Skeletal muscle tissue (tissue), 4 donors: ENCODE results near the gene NARS2. TPM values are rescaled to one million over a fixed set of nuclear protein-coding genes. Genes with fewer than 3 reads are reported as not detected.

ENCODE experiments used
- H3K27ac ChIP-seq: one replicate; pipeline ENCODE4 v1.7.0; 2013; ENCODE audit warnings: mild to moderate bottlenecking, low read depth, low read length, inconsistent platforms
- H3K27me3 ChIP-seq, 3 donors: one replicate each; pipeline ENCODE4 v1.7.0; 2013; ENCODE audit warnings: low read length in 3 of 3; ENCODE audit not compliant: control insufficient read depth in 3 of 3, insufficient read depth in 3 of 3
- H3K36me3 ChIP-seq, 3 donors: one replicate each; pipeline ENCODE4 v1.7.0; 2013; ENCODE audit warnings: low read length in 3 of 3; ENCODE audit not compliant: control insufficient read depth in 3 of 3, insufficient read depth in 3 of 3
- H3K4me1 ChIP-seq, 3 donors: one replicate each; pipeline ENCODE4 v1.7.0; 2013; ENCODE audit warnings: low read length in 3 of 3, mild to moderate bottlenecking in 3 of 3; ENCODE audit not compliant: control insufficient read depth in 3 of 3, insufficient read depth in 3 of 3
- H3K4me3 ChIP-seq, 3 donors: one replicate each; pipeline ENCODE4 v1.7.0; 2013; ENCODE audit warnings: low read length in 3 of 3
- H3K9ac ChIP-seq, 3 donors: one replicate each; pipeline ENCODE4 v1.7.0; 2013; ENCODE audit warnings: low read length in 3 of 3, mild to moderate bottlenecking in 3 of 3, moderate library complexity in 2 of 3, low read depth in 1 of 3
- H3K9me3 ChIP-seq, 3 donors: one replicate each; pipeline ENCODE4 v1.7.0; 2013; ENCODE audit warnings: low read length in 3 of 3; ENCODE audit not compliant: control insufficient read depth in 3 of 3
- total RNA-seq: library from RNA; depleted of rRNA; stranded (reverse); fragments of >200 nt; gene quantifications from one replicate; pipeline ENCODE4 v1.2.3, GENCODE V29; 2014
- donor health status: Osteomylitis.

The NARS2 gene
- total RNA-seq, 1 donor from 2014 or later = 17.2 TPM

DNA sequence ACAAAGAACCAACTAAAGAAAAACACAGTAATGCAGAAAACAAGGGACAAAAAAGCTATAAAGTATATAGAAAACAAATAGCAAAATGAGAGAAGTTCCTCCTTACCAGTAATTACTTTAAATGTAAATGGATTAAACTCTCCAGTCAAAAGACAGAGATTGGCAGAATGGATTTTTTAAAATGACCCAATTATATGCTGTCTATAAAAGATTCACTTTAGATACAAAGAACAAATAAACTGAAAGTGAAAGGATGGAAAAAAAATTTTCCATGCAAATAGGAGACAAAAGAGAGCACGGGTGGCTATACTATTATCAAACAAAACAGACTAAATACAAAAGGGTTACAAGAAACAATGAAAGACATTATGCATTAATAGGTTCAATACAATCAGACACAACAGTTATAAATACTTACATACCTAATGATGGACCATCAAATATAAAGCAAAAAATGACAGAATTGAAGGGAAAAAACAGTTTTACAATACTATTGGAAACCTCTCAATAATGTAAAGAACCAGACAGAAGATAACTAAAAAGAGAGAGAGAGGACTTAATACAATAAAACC is 64.6 kb downstream of the NARS2 start:
- Histone ChIP-seq H3K36me3 (peaks cover 0 to 2% (median 0%) of the 10 kb centered on the region in 3 donors), H3K27ac (no peak overlapping the region), H3K9me3 (no peaks in the 10 kb centered on the region), H3K4me3 (no peak overlapping the region), H3K27me3 (no peaks in the 10 kb centered on the region), H3K9ac (no peak overlapping the region), H3K4me1 (no peaks in the 10 kb centered on the region)

DNA sequence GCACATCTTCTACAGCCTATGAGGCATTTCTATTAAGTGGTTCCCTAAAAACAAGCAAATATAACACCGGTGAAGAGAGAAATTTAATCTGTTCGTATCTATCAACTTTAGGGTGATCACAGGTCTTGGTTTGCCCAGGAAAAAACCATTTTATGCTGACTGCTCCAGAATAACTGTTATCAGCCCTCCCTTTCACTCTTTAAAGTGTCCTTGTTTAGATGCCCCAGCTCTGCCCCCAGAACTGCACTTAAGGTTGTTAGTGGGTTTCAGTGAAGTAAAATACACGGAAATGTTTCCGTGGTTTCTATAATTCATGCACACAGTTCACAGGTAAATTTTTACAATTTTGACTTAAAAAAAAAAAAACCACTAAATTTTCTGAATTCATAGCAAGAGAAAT is 70.0 kb downstream of the NARS2 start:
- Histone ChIP-seq H3K27me3 (no peaks in the 10 kb centered on the region), H3K36me3 (no peaks in the 10 kb centered on the region), H3K9ac (no peak overlapping the region), H3K4me3 (no peak overlapping the region), H3K9me3 (no peaks in the 10 kb centered on the region), H3K4me1 (no peaks in the 10 kb centered on the region), H3K27ac (no peak overlapping the region)

DNA sequence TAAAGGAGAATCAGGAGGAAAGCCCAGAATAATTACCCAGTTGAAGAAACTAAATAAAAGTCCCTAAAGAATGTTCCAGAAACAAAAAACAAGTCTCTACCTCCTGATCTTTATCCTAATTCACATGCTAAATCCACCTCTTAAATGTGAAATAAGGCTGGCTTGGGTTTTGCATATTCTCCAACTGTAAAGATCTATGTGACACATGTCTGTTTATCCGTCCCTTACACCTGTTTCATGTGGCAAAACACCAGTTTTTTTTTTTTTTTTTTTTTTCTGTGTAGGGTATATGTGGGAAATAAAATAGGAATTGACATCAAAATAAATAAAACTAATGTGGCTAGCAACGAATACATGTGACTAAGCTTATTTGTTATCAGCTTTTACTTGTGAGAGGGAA is 70.5 kb downstream of the NARS2 start:
- Histone ChIP-seq H3K4me3 (no peak overlapping the region), H3K9me3 (no peaks in the 10 kb centered on the region), H3K27ac (no peak overlapping the region), H3K27me3 (no peaks in the 10 kb centered on the region), H3K9ac (no peak overlapping the region), H3K36me3 (no peaks in the 10 kb centered on the region), H3K4me1 (no peaks in the 10 kb centered on the region)

DNA sequence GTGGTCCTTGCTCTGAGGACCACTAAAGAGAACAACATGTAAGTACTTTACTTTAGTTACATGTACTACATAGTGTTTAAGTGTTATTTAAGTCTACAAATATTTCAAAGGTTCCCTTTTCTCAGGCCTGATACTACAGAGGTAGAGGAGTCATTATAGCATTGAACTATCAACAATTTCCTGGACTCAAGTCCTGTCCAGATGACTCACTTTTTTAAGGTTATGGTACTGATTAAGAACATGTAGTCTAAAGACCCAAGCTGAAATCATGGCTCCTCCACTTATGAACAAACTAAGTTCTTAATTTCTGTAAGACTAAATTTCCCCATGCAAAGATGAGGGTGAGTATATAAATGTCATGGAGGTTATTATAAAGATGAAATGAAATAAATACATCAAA is 74.7 kb downstream of the NARS2 start:
- H3K9me3 ChIP-seq = no peaks in the 10 kb centered on the region
- no peaks in the 10 kb centered on the region for H3K27me3 ChIP-seq
- no peaks in the 10 kb centered on the region for H3K36me3 ChIP-seq
- H3K4me3 ChIP-seq = no peak overlapping the region
- H3K27ac ChIP-seq = no peak overlapping the region
- peaks cover 0 to 3% (median 0%) of the 10 kb centered on the region in 3 donors for H3K4me1 ChIP-seq
- H3K9ac ChIP-seq = no peak overlapping the region

DNA sequence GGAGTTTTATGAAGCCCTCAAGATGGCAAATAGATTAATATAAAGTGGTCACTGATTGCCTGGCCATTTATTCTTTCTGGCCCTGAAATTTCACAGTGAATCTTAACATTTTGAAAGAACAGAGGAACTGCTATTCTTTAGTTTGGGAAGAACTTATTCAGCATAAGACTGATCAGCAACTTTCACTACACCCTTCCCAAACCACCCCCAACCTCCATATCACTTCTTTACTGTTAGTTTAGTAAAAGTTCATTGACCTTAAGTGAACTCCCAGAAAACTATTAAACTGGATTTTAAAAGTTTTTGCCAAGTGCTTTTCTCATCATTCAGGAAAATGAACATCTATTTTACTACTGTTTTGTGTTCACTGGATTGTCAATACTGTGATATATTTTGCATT is 77.4 kb downstream of the NARS2 start:
- Histone ChIP-seq H3K27me3 (no peaks in the 10 kb centered on the region), H3K9me3 (no peaks in the 10 kb centered on the region), H3K27ac (no peak overlapping the region), H3K4me1 (peaks cover 0 to 3% (median 0%) of the 10 kb centered on the region in 3 donors), H3K9ac (no peak overlapping the region), H3K36me3 (no peaks in the 10 kb centered on the region), H3K4me3 (no peak overlapping the region)

DNA sequence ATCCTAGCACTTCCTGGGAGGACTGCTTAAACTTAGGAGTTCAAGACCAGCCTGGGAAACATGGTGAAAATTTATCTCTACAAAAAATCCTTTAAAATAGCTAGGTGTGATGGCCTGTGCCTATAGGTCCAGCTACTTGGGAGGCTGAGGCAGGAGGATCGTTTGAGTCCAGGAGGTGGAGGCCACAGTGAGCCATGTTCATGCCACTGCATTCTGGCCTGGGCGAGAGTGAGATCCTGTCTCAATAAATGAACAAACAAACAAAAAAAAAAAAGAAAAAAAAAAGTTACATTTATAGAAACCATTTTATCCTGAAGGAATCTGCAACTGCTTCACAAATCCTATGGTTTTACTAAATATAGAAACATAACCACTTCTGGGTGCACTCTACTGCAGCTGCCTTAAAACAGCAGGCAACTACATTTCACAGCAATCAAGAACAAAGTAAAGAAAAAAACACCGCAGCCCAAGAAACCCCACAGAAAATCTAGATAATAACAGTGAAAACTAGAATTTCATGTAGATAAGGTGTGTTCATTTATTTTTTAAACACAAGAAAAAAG is 81.2 kb downstream of the NARS2 start:
- Histone ChIP-seq H3K9ac (no peak overlapping the region), H3K4me1 (peaks cover 0 to 3% (median 0%) of the 10 kb centered on the region in 3 donors), H3K27ac (no peak overlapping the region), H3K27me3 (no peaks in the 10 kb centered on the region), H3K36me3 (peaks cover 0 to 7% (median 3%) of the 10 kb centered on the region in 3 donors), H3K9me3 (no peaks in the 10 kb centered on the region), H3K4me3 (no peak overlapping the region)

DNA sequence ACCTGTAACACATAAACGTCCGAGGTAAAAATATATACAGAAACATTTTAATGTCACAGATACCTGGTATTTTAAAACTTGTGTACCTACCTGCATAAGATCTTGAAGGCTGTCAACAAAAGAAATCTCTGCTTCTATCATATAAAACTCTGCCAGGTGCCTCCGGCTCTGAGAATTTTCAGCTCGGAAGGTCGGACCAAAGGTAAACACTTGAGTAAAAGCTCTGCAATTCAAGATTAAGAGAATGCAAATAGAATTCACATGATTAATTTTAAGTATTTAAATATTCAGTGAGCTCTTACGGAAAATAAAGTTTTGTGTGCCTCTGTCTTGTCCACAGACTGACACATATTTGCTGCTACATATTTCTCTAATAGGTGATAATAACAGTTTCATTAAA is 81.7 kb downstream of the NARS2 start:
- no peak overlapping the region for H3K9ac ChIP-seq
- H3K9me3 ChIP-seq = no peaks in the 10 kb centered on the region
- no peak overlapping the region for H3K27ac ChIP-seq
- peaks cover 0 to 7% (median 3%) of the 10 kb centered on the region in 3 donors for H3K36me3 ChIP-seq
- H3K27me3 ChIP-seq = no peaks in the 10 kb centered on the region
- no peak overlapping the region for H3K4me3 ChIP-seq
- H3K4me1 ChIP-seq = peaks cover 0 to 3% (median 0%) of the 10 kb centered on the region in 3 donors

DNA sequence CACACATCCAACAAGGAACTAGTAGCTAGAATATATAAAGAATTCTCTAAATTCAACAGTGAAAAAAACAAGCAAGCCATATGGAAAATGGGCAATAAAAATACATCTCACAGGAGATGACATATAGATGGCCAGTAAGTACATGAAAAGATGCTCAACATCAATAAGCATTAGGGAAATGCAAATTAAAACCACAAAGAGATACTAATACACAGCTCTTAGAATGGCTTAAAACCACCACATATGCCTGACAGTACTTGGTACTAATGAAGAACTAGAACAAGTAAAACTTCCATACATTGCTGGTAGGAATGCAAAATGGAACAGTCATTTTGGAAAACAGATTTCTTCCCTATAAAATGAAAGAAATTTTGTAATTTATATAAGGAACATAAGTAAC is 85.5 kb downstream of the NARS2 start:
- H3K9ac ChIP-seq = no peak overlapping the region
- no peaks in the 10 kb centered on the region for H3K27me3 ChIP-seq
- no peak overlapping the region for H3K27ac ChIP-seq
- H3K36me3 ChIP-seq = peaks cover 0 to 7% (median 3%) of the 10 kb centered on the region in 3 donors
- H3K9me3 ChIP-seq = no peaks in the 10 kb centered on the region
- no peaks in the 10 kb centered on the region for H3K4me1 ChIP-seq
- no peak overlapping the region for H3K4me3 ChIP-seq

DNA sequence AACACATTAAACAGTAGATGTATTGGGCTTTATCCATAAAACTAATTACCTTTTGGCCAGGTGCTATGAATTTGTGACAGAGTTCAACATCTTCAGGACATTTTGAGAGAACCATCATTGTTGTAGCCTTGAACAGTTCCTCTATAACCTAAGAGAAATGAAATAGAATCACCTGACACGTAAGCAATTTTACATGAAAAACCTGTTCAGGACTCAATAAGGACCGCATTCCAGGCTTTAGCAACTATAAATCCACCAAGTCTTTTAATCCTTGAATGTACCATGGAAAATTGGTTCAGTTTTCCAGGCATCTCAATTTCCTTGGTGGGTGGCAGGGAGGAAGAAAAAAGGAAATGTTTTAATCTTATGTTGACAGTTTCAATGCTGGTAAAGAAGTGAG is 96.1 kb downstream of the NARS2 start:
- Histone ChIP-seq H3K4me3 (no peak overlapping the region), H3K9ac (no peak overlapping the region), H3K27me3 (no peaks in the 10 kb centered on the region), H3K27ac (no peak overlapping the region), H3K4me1 (no peaks in the 10 kb centered on the region), H3K36me3 (peaks cover 0 to 2% (median 0%) of the 10 kb centered on the region in 3 donors), H3K9me3 (no peaks in the 10 kb centered on the region)

DNA sequence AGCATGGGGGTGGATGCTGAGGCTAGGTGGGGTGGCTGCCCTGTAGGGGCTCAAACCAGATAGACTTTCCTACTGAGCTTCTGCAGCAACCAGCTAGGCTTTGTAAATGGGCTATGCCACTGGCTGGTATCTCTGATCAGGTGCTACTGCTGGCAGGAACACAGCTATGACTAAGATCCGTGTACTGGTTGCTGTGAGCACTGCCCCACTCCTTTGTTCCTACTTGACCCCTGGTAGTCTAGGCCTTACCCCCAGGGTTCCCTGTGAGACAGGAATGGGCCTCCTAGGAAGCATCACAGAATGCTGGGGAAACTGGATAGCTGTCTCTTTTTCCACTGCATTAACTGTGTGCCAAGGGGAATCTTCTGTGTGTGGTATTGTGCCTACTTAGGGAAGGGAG is 98.6 kb downstream of the NARS2 start:
- Histone ChIP-seq H3K9ac (no peak overlapping the region), H3K4me1 (no peaks in the 10 kb centered on the region), H3K9me3 (no peaks in the 10 kb centered on the region), H3K27ac (no peak overlapping the region), H3K27me3 (no peaks in the 10 kb centered on the region), H3K4me3 (no peak overlapping the region), H3K36me3 (peaks cover 0 to 3% (median 2%) of the 10 kb centered on the region in 3 donors)
